ENCODE measurements around the gene ACBD6.

Gene ACBD6

DNA sequence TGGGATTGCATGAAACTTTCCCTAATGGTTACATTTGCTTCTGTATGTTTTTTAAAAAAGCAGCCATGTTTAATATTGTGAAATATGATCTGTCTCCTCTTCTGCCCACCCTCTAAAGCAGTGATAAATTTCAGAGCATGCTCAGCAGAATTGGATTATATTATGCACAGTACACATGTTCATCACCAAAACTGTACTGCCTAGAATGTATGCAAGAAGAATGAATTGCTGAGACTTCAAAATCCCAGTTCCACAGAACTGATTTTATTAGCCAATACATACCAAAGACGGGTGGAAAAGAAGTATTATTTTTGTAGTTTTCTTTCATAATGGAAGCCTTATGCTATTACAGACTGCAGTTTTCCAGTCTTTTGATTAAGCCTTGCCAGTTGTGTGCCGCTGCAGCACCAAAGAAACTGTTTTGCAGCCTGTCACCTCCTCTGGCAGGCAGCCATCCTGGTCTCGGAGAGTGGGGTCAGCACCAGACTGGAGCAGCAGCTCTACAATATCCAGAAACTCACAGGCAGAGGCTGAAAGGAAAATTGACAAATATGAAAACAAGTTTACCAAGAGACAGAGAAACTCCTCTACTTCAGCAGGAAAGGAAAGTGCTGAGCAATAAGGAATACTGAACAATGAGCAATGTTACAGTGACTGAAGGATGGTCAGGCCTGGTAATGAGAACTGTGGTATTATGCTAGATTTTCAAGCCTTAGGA lies 214.2 kb downstream of the ACBD6 start:
- no peak for DNase-seq

- no peak for DNase-seq
Measured at GRCh38 chr1:180286417-180286816, 216.0 kb downstream of the ACBD6 start.

DNA sequence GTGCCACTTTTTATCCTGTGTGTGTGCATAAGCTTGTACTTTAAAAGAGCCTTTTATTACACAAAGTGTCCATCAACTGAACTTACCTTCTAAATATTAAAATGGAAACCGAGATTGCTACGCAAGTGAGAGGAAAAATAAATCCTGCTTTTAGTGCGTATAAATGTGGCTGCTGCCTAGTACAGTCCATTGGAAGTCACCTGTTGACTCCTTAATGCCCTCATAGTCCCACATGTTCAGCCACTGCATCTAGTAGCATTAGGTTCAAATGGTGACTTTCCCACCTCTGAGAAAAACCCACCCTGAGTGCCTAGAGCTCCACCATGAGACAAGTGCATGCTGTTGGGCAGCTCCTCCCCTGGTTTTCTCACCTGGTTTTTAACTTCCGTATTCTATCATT lies 219.3 kb downstream of the ACBD6 start:
- DNase-seq = no peak

DNA sequence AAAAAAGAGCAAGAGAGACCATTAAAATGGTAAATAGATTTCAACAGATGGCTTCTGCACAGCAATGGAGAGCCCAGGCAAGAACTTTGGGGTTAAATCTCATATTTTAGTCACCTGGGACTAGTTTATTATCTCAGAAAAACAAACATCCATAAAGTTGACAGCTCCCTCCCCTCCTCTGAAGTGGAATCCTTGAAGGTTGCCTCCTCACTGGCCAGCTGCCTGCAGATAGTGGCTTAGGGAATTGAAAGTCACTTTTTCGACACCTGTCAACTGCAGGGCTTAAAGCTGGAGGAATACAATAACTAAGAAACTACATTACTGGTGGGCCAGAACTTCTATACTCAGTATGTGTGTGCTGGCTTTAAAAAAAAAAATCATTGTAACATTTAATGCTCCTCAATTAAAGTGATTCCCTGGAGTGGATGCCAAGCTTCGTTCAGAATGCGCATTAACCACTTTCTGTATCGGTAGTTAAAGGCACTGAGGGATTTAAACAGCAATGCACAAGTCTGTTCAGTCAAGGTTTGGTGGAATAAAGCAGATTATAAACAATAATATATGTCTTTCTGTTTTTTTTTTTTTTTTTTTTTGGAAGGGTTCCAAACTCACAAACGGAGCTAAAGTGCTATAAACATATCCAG lies 219.9 kb downstream of the ACBD6 start:
- no peak for DNase-seq

- no peak for DNase-seq
Measured at GRCh38 chr1:180281490-180281889, 220.9 kb downstream of the ACBD6 start.

DNA sequence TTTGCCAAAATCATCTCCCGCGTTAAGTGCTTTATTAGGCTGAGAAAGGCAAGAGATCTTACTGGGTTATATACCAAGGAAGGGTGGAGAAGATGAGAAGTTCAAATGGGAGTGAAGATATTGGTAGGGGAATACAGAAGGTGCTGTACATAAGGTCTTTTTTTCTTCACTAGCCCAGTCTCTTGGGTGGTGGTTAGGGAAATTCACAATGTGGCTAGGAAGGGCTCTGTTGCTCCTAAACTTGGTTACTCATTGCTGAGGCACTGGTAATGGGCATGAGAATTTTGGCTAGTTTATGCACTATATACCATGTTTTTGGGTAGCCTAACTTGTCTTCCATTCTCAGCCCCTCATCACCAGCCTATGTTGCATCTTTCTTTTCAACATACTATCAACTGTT lies 221.8 kb downstream of the ACBD6 start:
- DNase-seq = no peak

DNA sequence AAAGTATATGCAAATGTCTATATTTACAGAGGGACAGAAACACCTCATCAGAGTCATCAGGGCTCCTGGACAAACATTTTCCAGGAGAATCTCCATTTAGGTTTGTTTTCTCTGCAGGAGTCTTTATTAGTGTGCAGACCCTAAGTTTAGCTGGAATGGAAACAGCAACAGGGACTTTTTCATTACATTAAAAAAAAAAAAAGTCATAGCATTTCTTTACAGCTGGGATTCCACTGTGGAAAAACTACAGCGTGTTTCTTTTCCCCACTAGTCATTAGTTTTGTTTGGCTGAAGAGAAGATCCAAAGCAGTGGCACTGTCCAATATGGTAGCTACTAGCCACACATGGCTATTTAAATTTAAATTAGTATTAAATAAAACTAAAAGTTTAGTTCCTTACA lies 222.7 kb downstream of the ACBD6 start:
- no peak for DNase-seq

- no peak for DNase-seq
Measured at GRCh38 chr1:180278596-180279395, 223.6 kb downstream of the ACBD6 start.

GRCh38 chr1:180278194-180278515 lies 224.2 kb downstream of the ACBD6 start:
- no peak for DNase-seq

DNA sequence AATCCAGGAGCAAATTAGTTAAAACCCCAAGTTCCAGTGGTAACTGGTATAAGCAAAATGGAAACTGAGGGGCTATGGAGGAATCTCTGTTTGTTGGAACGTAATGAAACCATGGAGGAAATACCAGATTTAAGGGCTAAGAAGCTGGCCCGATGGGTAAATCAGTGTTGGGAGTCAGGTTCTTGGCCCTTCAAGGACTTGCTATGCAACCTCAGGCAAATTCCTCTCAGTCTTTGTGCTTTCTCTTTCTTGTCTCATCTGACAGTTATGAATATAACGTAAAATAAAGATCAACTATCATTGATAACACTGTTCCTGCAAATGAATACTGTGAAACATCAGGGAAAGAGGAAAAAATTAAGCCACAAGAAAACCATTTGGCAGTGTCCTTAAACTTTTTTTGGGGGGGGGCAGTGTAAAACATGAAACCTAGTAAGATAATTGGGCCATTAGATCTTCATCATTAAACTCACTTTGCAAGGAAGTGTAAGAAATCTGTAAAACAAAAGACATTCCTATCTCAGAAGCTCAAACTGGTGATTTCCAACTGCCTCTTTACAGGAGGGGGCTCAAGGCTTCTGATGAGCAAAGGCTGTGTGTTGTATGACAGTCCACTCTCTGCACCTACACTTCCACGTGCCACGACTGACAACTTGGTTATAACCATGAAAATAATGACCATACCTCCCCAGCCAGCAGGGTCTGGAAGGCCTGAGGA lies 224.7 kb downstream of the ACBD6 start:
- no peak for DNase-seq

DNA sequence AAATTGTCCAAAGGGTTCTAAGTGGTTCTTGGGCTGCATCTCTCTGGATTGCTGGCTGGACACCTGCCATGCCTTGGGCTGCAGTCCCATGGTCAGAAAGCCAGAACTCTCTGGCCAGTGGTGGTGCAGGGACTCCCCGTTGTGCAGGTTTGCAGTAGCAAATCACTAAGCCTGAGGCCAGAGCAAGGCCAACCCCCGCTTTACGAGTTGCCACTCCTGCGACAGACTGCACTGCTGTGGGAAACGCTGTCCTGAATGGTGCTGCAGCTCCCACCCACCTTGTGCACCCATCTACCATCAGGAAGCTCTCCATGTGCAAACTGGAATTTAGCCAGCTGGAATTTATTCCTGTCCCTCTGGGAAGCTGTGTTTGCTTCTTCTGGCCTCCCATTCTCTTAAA lies 226.7 kb downstream of the ACBD6 start:
- no peak for DNase-seq

GRCh38 chr1:180274221-180274620 lies 228.2 kb downstream of the ACBD6 start:
- no peak for DNase-seq

DNA sequence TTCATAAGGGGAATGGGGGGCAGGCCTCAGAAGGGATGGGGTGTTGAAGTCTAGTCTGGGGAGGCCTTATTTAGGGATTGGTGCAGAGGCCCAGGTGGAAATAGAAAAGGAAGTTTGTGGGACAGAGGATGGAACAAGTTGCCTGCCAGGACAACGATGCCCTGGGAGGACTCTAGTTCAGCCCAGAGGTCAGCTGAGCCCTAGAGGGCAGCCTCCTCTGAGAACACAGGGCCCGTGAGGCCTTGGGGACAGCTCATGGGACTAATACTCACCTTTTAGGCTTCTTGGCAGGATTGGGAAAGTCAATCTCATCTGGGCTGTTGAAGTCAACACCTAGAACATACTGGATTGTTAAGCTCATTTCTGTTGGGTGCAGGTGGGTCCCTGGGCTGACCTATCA lies 229.3 kb downstream of the ACBD6 start:
- no peak for DNase-seq

DNA sequence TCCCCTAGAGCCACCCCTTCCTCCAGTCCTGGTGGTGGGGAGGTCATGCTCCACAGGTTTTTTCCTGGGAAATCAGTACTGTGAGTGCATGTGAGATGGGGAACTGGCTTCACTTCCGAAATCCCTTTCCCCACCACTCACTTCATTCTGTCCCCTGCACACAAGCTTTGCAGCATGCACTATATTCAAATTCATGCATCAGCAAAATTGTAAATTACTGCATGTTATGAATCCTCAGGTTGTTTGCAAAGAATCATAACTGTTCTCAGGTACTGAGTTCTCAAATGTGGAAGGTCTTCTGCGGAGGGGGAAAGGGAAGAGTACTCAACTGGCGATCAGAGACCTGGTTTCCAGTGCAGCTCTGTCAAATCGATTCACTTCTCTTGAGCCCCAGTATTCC lies 230.0 kb downstream of the ACBD6 start:
- DNase-seq = no peak

DNA sequence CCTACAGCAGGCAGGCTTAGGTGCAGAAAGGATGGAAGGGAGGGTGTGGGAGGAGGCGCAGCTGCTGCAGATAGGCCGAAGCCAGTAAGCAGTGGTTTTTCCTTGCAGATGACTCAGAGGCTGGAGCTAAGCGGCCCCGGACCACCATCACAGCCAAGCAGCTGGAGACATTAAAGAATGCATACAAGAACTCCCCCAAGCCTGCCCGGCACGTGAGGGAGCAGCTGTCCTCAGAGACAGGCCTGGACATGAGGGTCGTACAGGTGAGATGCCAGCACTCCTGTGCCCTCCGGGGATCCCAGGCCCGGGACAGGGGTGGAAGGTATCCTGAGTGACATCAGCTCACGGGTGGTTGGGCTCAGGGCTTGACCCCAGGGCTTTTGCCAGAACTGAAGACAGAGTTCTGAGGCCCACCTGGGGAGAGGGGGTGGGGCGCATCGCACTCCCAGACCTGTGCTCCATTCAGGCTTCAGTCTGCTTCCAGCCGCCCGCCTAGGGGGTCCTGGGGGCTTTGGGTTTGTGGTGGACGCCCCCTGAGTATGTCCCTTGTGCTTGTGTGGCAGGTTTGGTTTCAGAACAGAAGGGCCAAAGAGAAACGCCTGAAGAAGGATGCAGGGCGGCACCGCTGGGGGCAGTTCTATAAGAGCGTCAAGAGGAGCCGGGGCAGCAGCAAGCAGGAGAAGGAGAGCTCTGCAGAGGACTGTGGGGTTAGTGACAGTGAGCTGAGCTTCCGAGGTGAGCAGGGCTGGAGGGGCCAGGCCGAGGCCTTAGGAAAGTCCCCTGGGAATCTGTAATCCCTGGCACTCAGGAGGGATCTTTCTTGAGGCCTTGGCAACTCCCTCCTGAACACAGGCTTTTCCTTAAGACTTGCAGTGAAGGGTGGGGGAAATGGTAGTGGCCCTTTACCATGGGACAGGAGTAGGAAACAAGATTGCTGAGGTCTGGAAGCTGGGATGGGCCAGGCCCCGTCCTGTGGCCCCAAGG lies 230.8 kb downstream of the ACBD6 start:
- no peak for DNase-seq

DNA sequence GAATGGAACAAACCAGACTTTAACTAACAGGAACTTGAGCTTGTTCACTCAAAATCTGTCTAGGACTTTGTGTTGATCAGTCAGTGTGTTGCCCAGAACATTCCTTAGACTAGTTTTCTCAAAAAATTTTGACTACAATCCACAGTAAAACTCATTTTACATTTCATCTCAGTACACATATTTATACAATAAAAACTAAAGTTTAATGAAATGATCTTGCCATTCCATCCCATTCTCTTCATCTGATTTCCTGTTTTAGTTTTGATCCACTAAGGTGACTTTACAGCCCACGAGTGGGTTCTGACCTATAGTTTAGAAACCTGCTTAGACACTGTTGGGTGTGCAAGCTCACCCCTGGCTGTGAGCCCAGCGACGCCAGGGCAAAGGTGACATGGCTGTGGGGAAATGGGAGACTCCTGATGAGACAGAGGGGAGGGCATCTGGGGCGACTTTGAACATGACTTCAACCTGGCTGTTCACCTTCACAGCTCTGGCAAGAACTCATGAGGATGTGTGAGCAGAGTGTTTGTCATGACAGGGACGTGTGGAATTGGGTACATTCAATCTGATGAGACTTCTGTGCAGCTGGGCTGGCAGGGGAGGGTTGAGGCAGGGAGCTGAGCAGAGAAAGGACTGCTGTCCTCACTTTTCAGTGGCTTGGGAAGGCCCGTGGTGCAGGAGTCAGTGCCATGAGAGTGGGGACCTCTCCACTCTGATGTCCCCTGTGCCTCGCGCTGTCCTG lies 231.7 kb downstream of the ACBD6 start:
- no peak for DNase-seq

- no peak for DNase-seq
Measured at GRCh38 chr1:180269645-180270529, 232.5 kb downstream of the ACBD6 start.

DNA sequence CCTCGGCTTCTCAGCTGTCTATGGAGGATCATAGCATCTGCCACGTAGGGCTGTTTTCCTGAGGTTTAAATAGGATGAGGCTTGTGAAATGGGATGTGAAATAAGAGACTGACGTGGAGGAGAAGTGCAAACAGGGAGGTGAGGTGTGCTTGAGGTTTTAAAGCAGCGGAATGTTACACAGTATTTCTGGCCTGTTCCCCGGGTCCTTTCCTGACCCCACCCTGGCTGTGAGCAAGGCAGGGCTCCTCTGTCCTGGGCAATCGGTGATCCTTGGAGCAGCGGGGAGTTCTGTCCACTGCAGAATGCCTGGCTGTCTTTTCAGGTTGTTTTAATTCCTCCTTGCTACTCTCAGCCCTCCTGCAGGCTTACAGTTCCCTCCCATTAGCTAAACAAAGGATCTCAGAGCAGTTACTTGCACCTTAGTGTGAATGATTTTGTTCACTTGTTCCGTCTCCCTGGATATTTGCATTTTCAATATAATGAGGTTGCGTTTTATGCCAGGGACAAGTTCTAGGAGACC lies 233.8 kb downstream of the ACBD6 start:
- DNase-seq = no peak

DNA sequence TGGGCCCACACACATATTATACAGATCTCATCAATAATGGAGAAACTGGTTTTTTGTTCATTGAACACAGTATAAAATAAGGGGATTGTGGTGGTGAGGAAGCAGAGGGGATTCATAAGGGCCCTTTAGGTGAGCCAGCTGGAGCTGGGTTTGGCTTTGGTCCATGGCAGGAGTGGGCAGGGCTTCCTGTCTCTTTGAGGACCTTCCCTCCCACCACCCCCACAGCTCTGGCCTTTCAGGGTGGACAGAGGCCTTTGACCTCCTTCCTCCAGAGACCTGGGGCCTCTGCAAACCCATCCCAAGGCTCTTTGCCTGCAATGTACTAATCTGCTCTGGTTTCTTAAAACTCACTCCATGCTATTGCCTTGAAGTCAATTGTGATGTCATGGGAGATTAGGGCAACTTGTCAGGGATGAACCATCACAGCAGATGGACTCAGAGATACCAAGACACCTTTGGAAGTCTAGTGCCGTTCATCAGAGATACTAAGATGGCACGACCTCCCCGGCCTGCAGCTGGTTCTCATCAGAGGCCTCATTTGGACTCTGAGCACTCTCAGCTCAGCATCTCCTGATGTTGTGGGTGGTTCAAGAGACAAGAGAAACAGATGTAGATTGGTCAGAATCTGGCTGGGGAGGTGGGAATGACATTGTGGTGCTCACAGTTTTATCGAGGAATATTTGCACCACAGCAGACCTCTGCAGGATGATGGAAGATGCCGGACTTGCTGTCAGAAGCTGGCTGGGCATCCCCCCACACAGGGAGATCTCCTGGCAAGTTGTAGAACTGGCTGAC lies 234.4 kb downstream of the ACBD6 start:
- DNase-seq = no peak
